Testis (tissue), 3 donors: ENCODE results near the gene ARL15. TPM values are rescaled to one million over a fixed set of nuclear protein-coding genes. Genes with fewer than 3 reads are reported as not detected.

Experiments used
- DNase-seq: peaks from one replicate; pipeline ENCODE4 v3.0.0-alpha.2; 2019
- H3K27ac ChIP-seq, 2 donors: fragments of 200-600 bp; sonication (generic); one replicate each; pipeline ENCODE4 v1.5.1; 2019
- H3K27me3 ChIP-seq: fragments of 200-600 bp; sonication (generic); one replicate; pipeline ENCODE4 v1.5.1; 2019
- H3K36me3 ChIP-seq: fragments of 200-600 bp; sonication (generic); one replicate; pipeline ENCODE4 v1.5.1; 2017; ENCODE audit warnings: low read depth; ENCODE audit errors: missing control alignments
- H3K4me1 ChIP-seq: fragments of 200-600 bp; sonication (generic); one replicate; pipeline ENCODE4 v1.5.1; 2019
- H3K4me3 ChIP-seq, 2 donors: fragments of 200-600 bp; sonication (generic); one replicate each; pipeline ENCODE4 v1.5.1; 2017 to 2019
- H3K9me3 ChIP-seq: fragments of 200-600 bp; sonication (generic); one replicate; pipeline ENCODE4 v1.5.1; 2017
- POLR2A ChIP-seq: fragments of 450-650 bp; IDR thresholded peaks from one replicate; pipeline ENCODE4 v1.6.1; 2017; ENCODE audit warnings: antibody characterized with exemption, mild to moderate bottlenecking, moderate library complexity
- WGBS, 2 donors: methylation state at CpG; one replicate each; pipeline ENCODE4 v1.1.5; 2018; 5-methylcytosine and 5-hydroxymethylcytosine counted together
- intact Hi-C: fragments of 100-400 bp; cut with DNase I; formaldehyde crosslinking; loops from one replicate; pipeline ENCODE4 v1.15.1; 2023; ENCODE audit warnings: low total_unique reads
- polyA plus RNA-seq: library from polyadenylated mRNA; stranded (reverse); fragments of 350-450 nt; fragmentation: Illumina TruSeq; extraction: RNeasy Lipid Tissue Mini Kit (QIAGEN cat#74804); gene quantifications from one replicate; pipeline ENCODE4 v1.2.3, GENCODE V29; 2014; ENCODE audit warnings: low read depth, low replicate concordance; ENCODE audit not compliant: insufficient read depth
- total RNA-seq, 2 donors: library from RNA; depleted of rRNA; stranded (reverse); fragments of >200 nt; gene quantifications; one replicate each; pipeline ENCODE4 v1.2.3, GENCODE V29; 2016
- TF ChIP-seq, protein P1 (sequence below), 3 experiments: fragments of 450-650 bp in 2 of 3; fragments of 200-600 bp in 1 of 3; sonication (generic) in 1 of 3; IDR thresholded peaks; one replicate each; pipeline ENCODE4 v1.5.1; 2016 to 2019; ENCODE audit warnings: antibody characterized with exemption in 3 of 3, mild to moderate bottlenecking in 2 of 3, moderate library complexity in 1 of 3

ARL15 gene
- total and polyA plus RNA-seq, 3 donors from 2014 or later: 36.6 to 88.6 (median 75.2) TPM

DNA sequence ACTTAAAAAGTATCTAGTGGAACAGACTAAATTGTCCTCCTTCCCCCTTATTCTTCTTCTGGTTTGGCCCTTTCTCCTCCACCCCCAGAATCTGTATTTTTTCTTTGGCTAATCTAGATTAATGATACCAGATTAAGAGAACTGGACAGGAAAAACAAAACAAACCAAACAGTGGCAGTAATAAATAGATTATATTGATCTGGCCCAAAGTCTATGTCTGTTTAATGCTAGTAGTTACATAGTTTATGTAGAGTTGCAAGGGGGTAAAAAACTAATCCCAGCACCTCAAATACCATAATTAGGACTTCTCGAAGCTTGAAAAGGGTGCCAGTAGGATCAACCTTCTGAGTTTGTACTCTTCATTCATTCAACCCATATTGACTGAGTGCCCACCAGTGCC is 104.5 kb downstream of the ARL15 start:
- Histone ChIP-seq H3K9me3 (no peaks in the 10 kb centered on the region), H3K4me1 (no peaks in the 10 kb centered on the region), H3K27ac (no peak overlapping the region), H3K36me3 (no peaks in the 10 kb centered on the region), H3K4me3 (no peak overlapping the region), H3K27me3 (no peaks in the 10 kb centered on the region)
- WGBS, 2 donors: 91 to 97% methylated on average over 1 of the region's 1 CpG
- DNase-seq: no peak
- intact Hi-C loops: no loop called here
- TF ChIP-seq POLR2A: no peak
- TF ChIP-seq, protein P1, sequence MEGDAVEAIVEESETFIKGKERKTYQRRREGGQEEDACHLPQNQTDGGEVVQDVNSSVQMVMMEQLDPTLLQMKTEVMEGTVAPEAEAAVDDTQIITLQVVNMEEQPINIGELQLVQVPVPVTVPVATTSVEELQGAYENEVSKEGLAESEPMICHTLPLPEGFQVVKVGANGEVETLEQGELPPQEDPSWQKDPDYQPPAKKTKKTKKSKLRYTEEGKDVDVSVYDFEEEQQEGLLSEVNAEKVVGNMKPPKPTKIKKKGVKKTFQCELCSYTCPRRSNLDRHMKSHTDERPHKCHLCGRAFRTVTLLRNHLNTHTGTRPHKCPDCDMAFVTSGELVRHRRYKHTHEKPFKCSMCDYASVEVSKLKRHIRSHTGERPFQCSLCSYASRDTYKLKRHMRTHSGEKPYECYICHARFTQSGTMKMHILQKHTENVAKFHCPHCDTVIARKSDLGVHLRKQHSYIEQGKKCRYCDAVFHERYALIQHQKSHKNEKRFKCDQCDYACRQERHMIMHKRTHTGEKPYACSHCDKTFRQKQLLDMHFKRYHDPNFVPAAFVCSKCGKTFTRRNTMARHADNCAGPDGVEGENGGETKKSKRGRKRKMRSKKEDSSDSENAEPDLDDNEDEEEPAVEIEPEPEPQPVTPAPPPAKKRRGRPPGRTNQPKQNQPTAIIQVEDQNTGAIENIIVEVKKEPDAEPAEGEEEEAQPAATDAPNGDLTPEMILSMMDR (IDR thresholded peaks at IDR 0.05): no peak

DNA sequence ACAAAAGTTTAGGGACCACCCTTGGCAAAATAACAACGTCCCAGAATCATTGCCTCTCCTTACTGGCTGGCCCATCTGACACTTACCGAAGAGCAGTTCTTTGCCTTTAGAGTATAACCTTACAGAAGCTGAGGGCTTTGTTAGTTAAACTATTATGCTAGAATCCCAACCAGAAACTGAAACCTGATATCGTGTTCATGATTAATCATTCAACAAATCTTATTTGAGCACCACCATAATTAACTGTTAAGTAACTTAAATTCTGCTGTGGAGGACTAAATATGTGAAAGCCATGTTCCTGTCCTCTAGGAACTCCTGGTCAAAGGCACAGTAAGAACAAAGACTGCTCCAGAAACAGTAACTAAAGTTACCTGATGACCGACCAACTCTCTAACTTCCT is 104.9 kb downstream of the ARL15 start:
- Histone ChIP-seq H3K27me3 (no peaks in the 10 kb centered on the region), H3K4me3 (no peak overlapping the region), H3K27ac (no peak overlapping the region), H3K36me3 (no peaks in the 10 kb centered on the region), H3K4me1 (no peaks in the 10 kb centered on the region), H3K9me3 (no peaks in the 10 kb centered on the region)
- no peak for DNase-seq
- intact Hi-C loops: no loop called here
- TF ChIP-seq, protein P1 (IDR thresholded peaks at IDR 0.05): no peak
- TF ChIP-seq POLR2A: no peak
- WGBS, 2 donors: 75 to 87% methylated on average over 4 of the region's 4 CpGs

DNA sequence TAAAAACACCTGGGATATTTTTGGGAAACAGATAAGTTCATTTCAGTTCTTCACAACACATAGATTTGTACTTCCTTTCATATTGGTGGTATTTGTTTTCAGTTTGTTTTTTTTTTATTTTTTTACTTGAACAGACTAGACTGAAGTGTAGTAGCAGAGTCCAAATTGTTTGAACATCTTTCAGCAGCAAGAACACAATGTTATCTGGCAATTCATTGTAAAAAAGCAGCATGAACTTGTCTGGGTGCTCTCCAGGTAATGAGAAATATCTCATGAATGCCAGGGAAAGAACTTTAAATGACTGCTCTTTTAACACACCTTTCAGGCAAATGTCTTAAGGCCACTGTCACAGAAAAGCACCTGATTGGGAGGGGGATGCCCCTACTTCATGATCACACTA is 113.4 kb downstream of the ARL15 start:
- H3K9me3 ChIP-seq: no peaks in the 10 kb centered on the region
- TF ChIP-seq POLR2A: no peak
- TF ChIP-seq, protein P1 (IDR thresholded peaks at IDR 0.05): no peak
- DNase-seq: no peak
- intact Hi-C loops: no loop called here
- H3K4me1 ChIP-seq: no peaks in the 10 kb centered on the region
- H3K27ac ChIP-seq: no peak overlapping the region
- no peaks in the 10 kb centered on the region for H3K36me3 ChIP-seq
- no peak overlapping the region for H3K4me3 ChIP-seq
- no peaks in the 10 kb centered on the region for H3K27me3 ChIP-seq

DNA sequence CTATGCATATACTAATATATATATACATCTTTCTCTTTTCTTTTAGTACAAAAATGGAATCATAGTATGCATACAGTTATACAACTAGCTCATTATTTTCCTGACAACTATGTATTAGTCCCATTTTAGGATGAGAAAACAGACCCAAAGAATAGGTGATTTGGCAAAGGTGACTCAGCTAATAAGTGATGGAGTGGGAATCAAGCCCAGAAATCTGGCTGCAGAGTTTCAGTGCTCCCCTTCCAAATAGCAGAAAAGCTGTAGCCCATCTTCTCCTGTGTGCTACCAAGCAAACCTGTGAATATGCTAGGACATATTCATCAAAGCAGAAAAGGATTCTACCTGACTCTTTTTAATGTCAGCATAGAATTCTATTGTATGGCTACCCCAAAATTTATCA is 114.7 kb downstream of the ARL15 start:
- Histone ChIP-seq H3K27ac (no peak overlapping the region), H3K9me3 (no peaks in the 10 kb centered on the region), H3K4me1 (no peaks in the 10 kb centered on the region), H3K36me3 (no peaks in the 10 kb centered on the region), H3K4me3 (no peak overlapping the region), H3K27me3 (no peaks in the 10 kb centered on the region)
- TF ChIP-seq POLR2A: no peak
- intact Hi-C loops: no loop called here
- DNase-seq: no peak

DNA sequence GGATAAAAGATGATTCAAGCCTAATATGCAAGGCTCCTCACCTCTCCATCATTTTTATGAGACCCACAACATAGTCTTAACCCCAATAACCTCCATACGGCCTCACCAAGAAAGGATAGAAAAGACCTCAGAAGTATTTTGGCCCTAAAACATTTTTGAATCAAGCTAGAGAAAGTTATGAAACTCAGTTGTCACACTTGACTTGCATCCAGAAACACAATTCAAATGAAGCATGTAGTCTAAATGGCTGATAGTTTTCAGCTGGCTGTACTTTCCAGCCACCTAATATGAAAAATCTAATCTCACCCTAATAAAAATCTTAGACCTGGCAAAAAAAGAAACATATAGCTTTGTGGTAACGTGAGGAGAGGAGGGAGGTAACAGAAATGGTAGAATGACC is 116.1 kb downstream of the ARL15 start:
- WGBS, 2 donors: 73 to 85% methylated on average over 2 of the region's 2 CpGs
- H3K27me3 ChIP-seq: no peaks in the 10 kb centered on the region
- no peaks in the 10 kb centered on the region for H3K36me3 ChIP-seq
- DNase-seq: no peak
- intact Hi-C loops: no loop called here
- no peaks in the 10 kb centered on the region for H3K4me1 ChIP-seq
- TF ChIP-seq POLR2A: no peak
- TF ChIP-seq, protein P1 (IDR thresholded peaks at IDR 0.05): no peak
- H3K4me3 ChIP-seq: no peak overlapping the region
- no peak overlapping the region for H3K27ac ChIP-seq
- H3K9me3 ChIP-seq: no peaks in the 10 kb centered on the region
